Testis (tissue), 2 donors: ENCODE results near the gene TCTA.

Source experiments
- POLR2A ChIP-seq: fragments of 450-650 bp; IDR thresholded peaks from one replicate; pipeline ENCODE4 v1.6.1; 2017; ENCODE audit warnings: antibody characterized with exemption, mild to moderate bottlenecking, moderate library complexity
- TF ChIP-seq, protein P1 (sequence below), 3 experiments: fragments of 450-650 bp in 2 of 3; fragments of 200-600 bp in 1 of 3; sonication (generic) in 1 of 3; IDR thresholded peaks; one replicate each; pipeline ENCODE4 v1.5.1; 2016 to 2019; ENCODE audit warnings: antibody characterized with exemption in 3 of 3, mild to moderate bottlenecking in 2 of 3, moderate library complexity in 1 of 3

GRCh38 chr3:49411535-49411967 is 672 bp upstream of the TCTA start:
- TF ChIP-seq, protein P1, sequence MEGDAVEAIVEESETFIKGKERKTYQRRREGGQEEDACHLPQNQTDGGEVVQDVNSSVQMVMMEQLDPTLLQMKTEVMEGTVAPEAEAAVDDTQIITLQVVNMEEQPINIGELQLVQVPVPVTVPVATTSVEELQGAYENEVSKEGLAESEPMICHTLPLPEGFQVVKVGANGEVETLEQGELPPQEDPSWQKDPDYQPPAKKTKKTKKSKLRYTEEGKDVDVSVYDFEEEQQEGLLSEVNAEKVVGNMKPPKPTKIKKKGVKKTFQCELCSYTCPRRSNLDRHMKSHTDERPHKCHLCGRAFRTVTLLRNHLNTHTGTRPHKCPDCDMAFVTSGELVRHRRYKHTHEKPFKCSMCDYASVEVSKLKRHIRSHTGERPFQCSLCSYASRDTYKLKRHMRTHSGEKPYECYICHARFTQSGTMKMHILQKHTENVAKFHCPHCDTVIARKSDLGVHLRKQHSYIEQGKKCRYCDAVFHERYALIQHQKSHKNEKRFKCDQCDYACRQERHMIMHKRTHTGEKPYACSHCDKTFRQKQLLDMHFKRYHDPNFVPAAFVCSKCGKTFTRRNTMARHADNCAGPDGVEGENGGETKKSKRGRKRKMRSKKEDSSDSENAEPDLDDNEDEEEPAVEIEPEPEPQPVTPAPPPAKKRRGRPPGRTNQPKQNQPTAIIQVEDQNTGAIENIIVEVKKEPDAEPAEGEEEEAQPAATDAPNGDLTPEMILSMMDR (IDR thresholded peaks at IDR 0.05): no peak
- TF ChIP-seq POLR2A: no peak
